ENCODE measurements around the gene GNG7. TPM values are rescaled to one million over a fixed set of nuclear protein-coding genes. Genes with fewer than 3 reads are reported as not detected.
A peak's percentile ranks its signal among the peaks of the same experiment; 100 is the strongest.

GNG7 gene
- total and polyA plus RNA-seq, 10 of the 15 experiments (the other 5 are each of a cell fraction or from before 2014, with no cell fraction given): 1.9 to 13.6 (median 6.5) TPM

DNA sequence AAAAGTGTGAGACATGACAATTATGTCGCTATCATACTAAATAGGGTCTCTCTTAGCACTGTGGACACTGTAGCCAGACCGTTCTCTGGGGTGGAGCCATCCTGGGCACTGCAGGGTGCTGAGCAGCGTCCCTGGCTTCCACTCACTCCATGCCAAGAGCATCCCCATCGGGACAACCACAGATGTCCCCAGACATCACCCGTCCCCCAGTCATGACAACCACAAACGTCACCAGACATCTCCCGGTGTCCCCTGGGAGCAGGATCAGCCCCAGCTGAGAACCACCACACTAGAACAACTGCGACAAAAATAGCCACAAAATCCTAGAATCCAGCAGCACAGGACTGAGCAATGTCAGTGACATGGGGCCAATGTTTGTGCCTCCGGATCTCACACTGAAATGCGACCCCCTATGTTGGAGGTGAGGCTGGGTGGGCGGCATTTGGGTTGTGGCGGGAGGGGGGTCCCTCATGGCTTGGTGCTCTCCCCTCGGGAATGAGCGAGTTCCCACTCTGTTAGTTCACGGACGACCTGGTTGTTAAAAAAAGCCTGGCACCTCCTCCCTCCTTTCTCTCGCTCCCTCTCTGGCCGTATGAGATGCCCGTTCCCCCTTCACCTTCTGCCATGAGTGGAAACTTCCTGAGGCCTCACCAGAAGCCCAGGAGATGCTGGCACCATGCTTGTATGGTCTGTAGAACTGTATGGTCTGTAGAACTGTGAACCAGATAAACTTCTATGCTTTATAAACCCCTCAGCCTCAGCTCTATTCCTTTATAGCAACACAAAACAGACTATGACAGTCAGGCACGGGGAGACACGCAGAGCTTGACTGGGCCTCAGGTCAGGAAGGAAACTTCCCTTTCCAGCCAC, 132.7 kb downstream of the GNG7 start (continued):
- no peak for TF ChIP-seq STAT3 (IDR thresholded peaks at IDR 0.05; ENCODE audit: low read depth, low read length)

DNA sequence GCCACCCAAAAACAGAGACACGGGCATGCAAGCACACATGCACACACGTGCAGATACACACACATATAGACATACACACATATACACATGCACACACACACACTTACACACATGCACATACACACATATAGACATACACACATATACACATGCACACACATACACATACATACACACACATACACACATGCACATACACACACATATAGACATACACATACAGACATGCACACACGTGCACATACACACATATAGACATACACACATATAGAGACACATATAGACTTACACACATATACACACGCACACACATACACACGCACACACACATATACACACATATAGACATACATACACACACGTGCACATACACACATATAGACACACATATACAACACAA, 134.5 kb downstream of the GNG7 start:
- no peaks in the 10 kb centered on the region for H4K20me1 ChIP-seq (ENCODE audit: control insufficient read depth, insufficient read depth)
- in situ Hi-C loops (cut with MboI): no loop called here
- H3K27me3 ChIP-seq (replicated peaks in 1 of 2; ENCODE audit: control insufficient read depth in 2 of 2, insufficient read depth in 2 of 2, low read length in 1 of 2): no peaks in the 10 kb centered on the region
- RAD21 ChIA-PET (ENCODE audit: unreplicated experiment): no interaction called here
- intact Hi-C loops (cut with micrococcal nuclease; ENCODE audit: unreplicated experiment): no loop called here
- SMC1A ChIA-PET (ENCODE audit: uncharacterized antibody, unreplicated experiment): no interaction called here
- no peak overlapping the region for H3K4me2 ChIP-seq (ENCODE audit: control insufficient read depth, insufficient read depth)
- no peak overlapping the region for H2AFZ ChIP-seq (ENCODE audit: control insufficient read depth, low read depth, low read length)
- POLR2A ChIA-PET: no interaction called here
- CTCF ChIA-PET: no interaction called here
- no peaks in the 10 kb centered on the region; the same call in 2 of the 3 replicates for H3K9me3 ChIP-seq (replicated peaks; ENCODE audit: control insufficient read depth, insufficient read depth, low read length)
- H3K4me3 ChIP-seq: no peak overlapping the region
- 63% methylated on average over 6 of the region's 6 CpGs for WGBS (ENCODE audit: insufficient coverage, insufficient replicate concordance, low lambda C conversion rate, missing lambda C conversion rate)
- BruUV-seq (replicated peaks): no TSS peak
- FAIRE-seq: peak; percentile 73
- DNase-seq (ENCODE audit: low read depth, low spot score): no peak
- TF ChIP-seq, protein P1, sequence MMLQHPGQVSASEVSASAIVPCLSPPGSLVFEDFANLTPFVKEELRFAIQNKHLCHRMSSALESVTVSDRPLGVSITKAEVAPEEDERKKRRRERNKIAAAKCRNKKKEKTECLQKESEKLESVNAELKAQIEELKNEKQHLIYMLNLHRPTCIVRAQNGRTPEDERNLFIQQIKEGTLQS (IDR thresholded peaks at IDR 0.05; ENCODE audit: borderline replicate concordance, extremely low read depth, low read depth, low read length): no peak
- no peak for TF ChIP-seq NFYB (IDR thresholded peaks at IDR 0.05; ENCODE audit: insufficient read depth, low read depth, low read length)
- TF ChIP-seq HDGF (IDR thresholded peaks at IDR 0.05): peak; percentile 77
- H3K79me2 ChIP-seq (ENCODE audit: control insufficient read depth, insufficient read depth, low read length): no peaks in the 10 kb centered on the region; the same call in 1 of the 2 replicates
- no peak for ATAC-seq
- peaks cover 6% of the 10 kb centered on the region for H3K4me1 ChIP-seq (ENCODE audit: control insufficient read depth, insufficient read depth, low read length)
- no peak overlapping the region for H3K27ac ChIP-seq (ENCODE audit: control insufficient read depth, insufficient read depth)
- no peak overlapping the region for H3K9ac ChIP-seq (ENCODE audit: control insufficient read depth, insufficient read depth, low read length)
- no peaks in the 10 kb centered on the region for H3K36me3 ChIP-seq (ENCODE audit: control insufficient read depth in 2 of 2, insufficient read depth in 2 of 2, low read length in 1 of 2)

DNA sequence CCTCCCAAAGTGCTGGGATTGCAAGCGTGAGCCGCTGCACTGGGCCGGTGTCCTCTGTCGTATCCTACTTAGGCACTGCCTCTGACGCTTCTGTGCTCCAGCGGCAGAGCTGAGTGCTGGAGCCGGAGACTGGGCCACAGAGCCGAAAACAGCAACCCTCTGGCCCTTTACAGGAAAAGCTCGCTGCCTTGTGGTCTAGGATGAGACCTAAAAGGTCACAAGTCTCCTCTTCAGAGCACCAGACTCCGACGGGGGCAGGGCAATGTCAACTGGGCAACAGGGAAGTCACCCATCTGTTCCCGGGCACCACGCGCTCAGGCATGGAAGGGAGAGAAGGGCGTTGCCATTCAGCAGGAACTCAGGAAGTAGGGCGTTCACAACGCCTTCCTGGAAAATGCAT, 134.9 kb downstream of the GNG7 start:
- POLR2A ChIA-PET: no interaction called here
- Histone ChIP-seq H3K79me2 (ENCODE audit: control insufficient read depth, insufficient read depth, low read length) (no peaks in the 10 kb centered on the region; the same call in 1 of the 2 replicates), H3K36me3 (ENCODE audit: control insufficient read depth in 2 of 2, insufficient read depth in 2 of 2, low read length in 1 of 2) (no peaks in the 10 kb centered on the region), H3K4me1 (ENCODE audit: control insufficient read depth, insufficient read depth, low read length) (peaks cover 9% of the 10 kb centered on the region), H3K9ac (ENCODE audit: control insufficient read depth, insufficient read depth, low read length) (no peak overlapping the region), H2AFZ (ENCODE audit: control insufficient read depth, low read depth, low read length) (no peak overlapping the region), H3K9me3 (replicated peaks; ENCODE audit: control insufficient read depth, insufficient read depth, low read length) (no peaks in the 10 kb centered on the region; the same call in 2 of the 3 replicates), H3K4me2 (ENCODE audit: control insufficient read depth, insufficient read depth) (no peak overlapping the region), H4K20me1 (ENCODE audit: control insufficient read depth, insufficient read depth) (no peaks in the 10 kb centered on the region), H3K27me3 (replicated peaks in 1 of 2; ENCODE audit: control insufficient read depth in 2 of 2, insufficient read depth in 2 of 2, low read length in 1 of 2) (no peaks in the 10 kb centered on the region), H3K4me3 (no peak overlapping the region), H3K27ac (ENCODE audit: control insufficient read depth, insufficient read depth) (no peak overlapping the region)
- BruUV-seq (replicated peaks): no TSS peak
- no peak for ATAC-seq
- in situ Hi-C loops (cut with MboI): no loop called here
- RAD21 ChIA-PET (ENCODE audit: unreplicated experiment): no interaction called here
- intact Hi-C loops (cut with micrococcal nuclease; ENCODE audit: unreplicated experiment): no loop called here
- 0 out of 2 replicates have a peak, but pooled peaks have one; percentile 4 for TF ChIP-seq IKZF1 (conservative IDR thresholded peaks at IDR 0.05)
- TF ChIP-seq EED (IDR thresholded peaks at IDR 0.05; ENCODE audit: low read depth): no peak
- TF ChIP-seq, protein P2, sequence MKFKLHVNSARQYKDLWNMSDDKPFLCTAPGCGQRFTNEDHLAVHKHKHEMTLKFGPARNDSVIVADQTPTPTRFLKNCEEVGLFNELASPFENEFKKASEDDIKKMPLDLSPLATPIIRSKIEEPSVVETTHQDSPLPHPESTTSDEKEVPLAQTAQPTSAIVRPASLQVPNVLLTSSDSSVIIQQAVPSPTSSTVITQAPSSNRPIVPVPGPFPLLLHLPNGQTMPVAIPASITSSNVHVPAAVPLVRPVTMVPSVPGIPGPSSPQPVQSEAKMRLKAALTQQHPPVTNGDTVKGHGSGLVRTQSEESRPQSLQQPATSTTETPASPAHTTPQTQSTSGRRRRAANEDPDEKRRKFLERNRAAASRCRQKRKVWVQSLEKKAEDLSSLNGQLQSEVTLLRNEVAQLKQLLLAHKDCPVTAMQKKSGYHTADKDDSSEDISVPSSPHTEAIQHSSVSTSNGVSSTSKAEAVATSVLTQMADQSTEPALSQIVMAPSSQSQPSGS (IDR thresholded peaks at IDR 0.05; ENCODE audit: low read length): no peak
- CTCF ChIA-PET: no interaction called here
- SMC1A ChIA-PET (ENCODE audit: uncharacterized antibody, unreplicated experiment): no interaction called here
- DNase-seq (ENCODE audit: low read depth, low spot score): no peak
- 73% methylated on average over 17 of the region's 17 CpGs for WGBS (ENCODE audit: insufficient coverage, insufficient replicate concordance, low lambda C conversion rate, missing lambda C conversion rate)
- FAIRE-seq: no peak

Data from GM12878 (cell line).